Measurements from ENCODE around the gene FLVCR1. TPM values are rescaled to one million over a fixed set of nuclear protein-coding genes. Genes with fewer than 3 reads are reported as not detected.

The FLVCR1 gene
- total RNA-seq, 1 experiment from 2014 or later, result 67.9 TPM

DNA sequence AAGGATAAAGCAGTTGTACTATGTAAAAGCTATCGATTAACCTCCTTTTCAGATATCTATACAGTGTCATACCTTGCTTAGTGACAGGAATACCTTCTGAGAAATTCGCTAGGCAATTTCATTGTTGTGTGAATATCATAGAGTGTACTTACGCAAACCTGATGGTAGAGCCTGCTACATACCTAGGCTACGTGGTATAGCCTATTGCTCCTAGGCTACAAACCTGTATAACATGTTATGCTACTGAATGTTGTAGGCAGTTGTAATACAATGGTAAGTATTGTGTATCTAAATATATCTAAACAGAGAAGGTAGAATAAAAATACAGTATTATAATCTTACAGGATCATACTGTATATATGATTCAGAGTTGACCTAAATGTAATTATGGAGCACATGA lies 26.5 kb downstream of the FLVCR1 start:
- peaks cover 14% of the 10 kb centered on the region for H3K4me1 Mint-ChIP-seq
- no peaks in the 10 kb centered on the region for H3K9me3 Mint-ChIP-seq
- ATAC-seq (no peak), DNase-seq (ENCODE audit: low spot score) (no peak)
- TF ChIP-seq RELA (CRISPR knock-in tag; IDR thresholded peaks at IDR 0.05; ENCODE audit: borderline replicate concordance), result no peak
- TF ChIP-seq GTF2I (CRISPR knock-in tag; conservative IDR thresholded peaks at IDR 0.05), result no peak
- no peak for TF ChIP-seq SP1 (CRISPR knock-in tag; conservative IDR thresholded peaks at IDR 0.05)
- TF ChIP-seq, protein P1, sequence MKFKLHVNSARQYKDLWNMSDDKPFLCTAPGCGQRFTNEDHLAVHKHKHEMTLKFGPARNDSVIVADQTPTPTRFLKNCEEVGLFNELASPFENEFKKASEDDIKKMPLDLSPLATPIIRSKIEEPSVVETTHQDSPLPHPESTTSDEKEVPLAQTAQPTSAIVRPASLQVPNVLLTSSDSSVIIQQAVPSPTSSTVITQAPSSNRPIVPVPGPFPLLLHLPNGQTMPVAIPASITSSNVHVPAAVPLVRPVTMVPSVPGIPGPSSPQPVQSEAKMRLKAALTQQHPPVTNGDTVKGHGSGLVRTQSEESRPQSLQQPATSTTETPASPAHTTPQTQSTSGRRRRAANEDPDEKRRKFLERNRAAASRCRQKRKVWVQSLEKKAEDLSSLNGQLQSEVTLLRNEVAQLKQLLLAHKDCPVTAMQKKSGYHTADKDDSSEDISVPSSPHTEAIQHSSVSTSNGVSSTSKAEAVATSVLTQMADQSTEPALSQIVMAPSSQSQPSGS (CRISPR knock-in tag; IDR thresholded peaks at IDR 0.05; ENCODE audit: borderline replicate concordance, low read depth), result no peak
- TF ChIP-seq, protein P2, sequence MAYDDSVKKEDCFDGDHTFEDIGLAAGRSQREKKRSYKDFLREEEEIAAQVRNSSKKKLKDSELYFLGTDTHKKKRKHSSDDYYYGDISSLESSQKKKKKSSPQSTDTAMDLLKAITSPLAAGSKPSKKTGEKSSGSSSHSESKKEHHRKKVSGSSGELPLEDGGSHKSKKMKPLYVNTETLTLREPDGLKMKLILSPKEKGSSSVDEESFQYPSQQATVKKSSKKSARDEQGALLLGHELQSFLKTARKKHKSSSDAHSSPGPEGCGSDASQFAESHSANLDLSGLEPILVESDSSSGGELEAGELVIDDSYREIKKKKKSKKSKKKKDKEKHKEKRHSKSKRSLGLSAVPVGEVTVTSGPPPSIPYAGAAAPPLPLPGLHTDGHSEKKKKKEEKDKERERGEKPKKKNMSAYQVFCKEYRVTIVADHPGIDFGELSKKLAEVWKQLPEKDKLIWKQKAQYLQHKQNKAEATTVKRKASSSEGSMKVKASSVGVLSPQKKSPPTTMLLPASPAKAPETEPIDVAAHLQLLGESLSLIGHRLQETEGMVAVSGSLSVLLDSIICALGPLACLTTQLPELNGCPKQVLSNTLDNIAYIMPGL (CRISPR knock-in tag; IDR thresholded peaks at IDR 0.05), result no peak
- no peak for TF ChIP-seq TP53 (CRISPR knock-in tag; IDR thresholded peaks at IDR 0.05)
- no peak for TF ChIP-seq RORB (CRISPR knock-in tag; IDR thresholded peaks at IDR 0.05)
- TF ChIP-seq MYBL2 (CRISPR knock-in tag; IDR thresholded peaks at IDR 0.05), result no peak
- no peak for TF ChIP-seq NR1H2 (CRISPR knock-in tag; IDR thresholded peaks at IDR 0.05)
- TF ChIP-seq ATF1 (CRISPR knock-in tag; IDR thresholded peaks at IDR 0.05), result no peak
- TF ChIP-seq PRRX2 (CRISPR knock-in tag; IDR thresholded peaks at IDR 0.05), result no peak
- TF ChIP-seq, protein P3, sequence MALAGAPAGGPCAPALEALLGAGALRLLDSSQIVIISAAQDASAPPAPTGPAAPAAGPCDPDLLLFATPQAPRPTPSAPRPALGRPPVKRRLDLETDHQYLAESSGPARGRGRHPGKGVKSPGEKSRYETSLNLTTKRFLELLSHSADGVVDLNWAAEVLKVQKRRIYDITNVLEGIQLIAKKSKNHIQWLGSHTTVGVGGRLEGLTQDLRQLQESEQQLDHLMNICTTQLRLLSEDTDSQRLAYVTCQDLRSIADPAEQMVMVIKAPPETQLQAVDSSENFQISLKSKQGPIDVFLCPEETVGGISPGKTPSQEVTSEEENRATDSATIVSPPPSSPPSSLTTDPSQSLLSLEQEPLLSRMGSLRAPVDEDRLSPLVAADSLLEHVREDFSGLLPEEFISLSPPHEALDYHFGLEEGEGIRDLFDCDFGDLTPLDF (CRISPR knock-in tag; IDR thresholded peaks at IDR 0.05), result no peak
- TF ChIP-seq ZNF138 (CRISPR knock-in tag; conservative IDR thresholded peaks at IDR 0.05), result no peak
- no peaks in the 10 kb centered on the region for H3K27me3 Mint-ChIP-seq (ENCODE audit: low read depth)
- ChIA-PET CTCF (interaction anchor here (1.2 kb wide), 1 partner anchor 110 kb away, joined by 3 read pairs; no protein-coding TSS in a partner anchor), POLR2A (no interaction called here)
- peaks cover 88% of the 10 kb centered on the region for H3K36me3 Mint-ChIP-seq
- no peak overlapping the region for H3K27ac Mint-ChIP-seq
- H3K4me3 Mint-ChIP-seq, result no peak overlapping the region

DNA sequence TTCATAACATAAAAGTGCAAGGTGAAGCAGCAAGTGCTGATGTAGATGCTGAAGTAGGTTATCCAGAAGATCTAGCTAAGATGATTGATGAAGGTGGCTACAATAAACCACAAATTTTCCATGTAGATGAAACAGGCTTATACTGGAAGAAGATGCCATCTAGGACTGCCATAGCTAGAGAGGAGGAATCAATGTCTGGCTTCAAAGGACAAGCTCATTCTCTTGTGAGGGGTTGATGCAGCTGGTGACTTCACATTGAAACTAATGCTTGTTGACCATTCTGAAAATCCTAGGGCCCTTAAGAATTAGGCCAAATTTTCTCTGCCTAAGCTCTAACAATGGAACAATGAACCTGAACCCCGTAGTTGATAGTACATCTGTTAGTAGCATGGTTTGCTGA lies 34.0 kb downstream of the FLVCR1 start:
- peak overlapping the region; percentile 91 for H3K27ac Mint-ChIP-seq
- H3K4me1 Mint-ChIP-seq, result peaks cover 32% of the 10 kb centered on the region
- TF ChIP-seq NFYB (CRISPR knock-in tag; conservative IDR thresholded peaks at IDR 0.05; ENCODE audit: low read depth) (no peak), TP53 (CRISPR knock-in tag; IDR thresholded peaks at IDR 0.05) (no peak), EMX1 (CRISPR knock-in tag; IDR thresholded peaks at IDR 0.05) (peak; percentile 69; the same call in 1 of the 2 replicates), ZBTB21 (CRISPR knock-in tag; IDR thresholded peaks at IDR 0.05; ENCODE audit: borderline replicate concordance) (no peak), CREM (CRISPR knock-in tag; IDR thresholded peaks at IDR 0.05) (no peak), ZNF396 (CRISPR knock-in tag; IDR thresholded peaks at IDR 0.05; ENCODE audit: borderline replicate concordance) (no peak), JUN (CRISPR knock-in tag; IDR thresholded peaks at IDR 0.05) (no peak), ZNF416 (CRISPR knock-in tag; IDR thresholded peaks at IDR 0.05) (0 out of 2 replicates have a peak, but pooled peaks have one; percentile 40)
- TF ChIP-seq, protein P4, sequence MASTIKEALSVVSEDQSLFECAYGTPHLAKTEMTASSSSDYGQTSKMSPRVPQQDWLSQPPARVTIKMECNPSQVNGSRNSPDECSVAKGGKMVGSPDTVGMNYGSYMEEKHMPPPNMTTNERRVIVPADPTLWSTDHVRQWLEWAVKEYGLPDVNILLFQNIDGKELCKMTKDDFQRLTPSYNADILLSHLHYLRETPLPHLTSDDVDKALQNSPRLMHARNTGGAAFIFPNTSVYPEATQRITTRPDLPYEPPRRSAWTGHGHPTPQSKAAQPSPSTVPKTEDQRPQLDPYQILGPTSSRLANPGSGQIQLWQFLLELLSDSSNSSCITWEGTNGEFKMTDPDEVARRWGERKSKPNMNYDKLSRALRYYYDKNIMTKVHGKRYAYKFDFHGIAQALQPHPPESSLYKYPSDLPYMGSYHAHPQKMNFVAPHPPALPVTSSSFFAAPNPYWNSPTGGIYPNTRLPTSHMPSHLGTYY (CRISPR knock-in tag; IDR thresholded peaks at IDR 0.05), result no peak
- TF ChIP-seq, protein P5, sequence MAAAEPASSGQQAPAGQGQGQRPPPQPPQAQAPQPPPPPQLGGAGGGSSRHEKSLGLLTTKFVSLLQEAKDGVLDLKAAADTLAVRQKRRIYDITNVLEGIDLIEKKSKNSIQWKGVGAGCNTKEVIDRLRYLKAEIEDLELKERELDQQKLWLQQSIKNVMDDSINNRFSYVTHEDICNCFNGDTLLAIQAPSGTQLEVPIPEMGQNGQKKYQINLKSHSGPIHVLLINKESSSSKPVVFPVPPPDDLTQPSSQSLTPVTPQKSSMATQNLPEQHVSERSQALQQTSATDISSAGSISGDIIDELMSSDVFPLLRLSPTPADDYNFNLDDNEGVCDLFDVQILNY (CRISPR knock-in tag; IDR thresholded peaks at IDR 0.05), result no peak
- TF ChIP-seq, protein P6, sequence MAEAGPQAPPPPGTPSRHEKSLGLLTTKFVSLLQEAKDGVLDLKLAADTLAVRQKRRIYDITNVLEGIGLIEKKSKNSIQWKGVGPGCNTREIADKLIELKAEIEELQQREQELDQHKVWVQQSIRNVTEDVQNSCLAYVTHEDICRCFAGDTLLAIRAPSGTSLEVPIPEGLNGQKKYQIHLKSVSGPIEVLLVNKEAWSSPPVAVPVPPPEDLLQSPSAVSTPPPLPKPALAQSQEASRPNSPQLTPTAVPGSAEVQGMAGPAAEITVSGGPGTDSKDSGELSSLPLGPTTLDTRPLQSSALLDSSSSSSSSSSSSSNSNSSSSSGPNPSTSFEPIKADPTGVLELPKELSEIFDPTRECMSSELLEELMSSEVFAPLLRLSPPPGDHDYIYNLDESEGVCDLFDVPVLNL (CRISPR knock-in tag; IDR thresholded peaks at IDR 0.05; ENCODE audit: borderline replicate concordance, low read depth), result no peak
- peaks cover 6% of the 10 kb centered on the region; the same call in 1 of the 2 replicates for H3K9me3 Mint-ChIP-seq
- POLR2A ChIA-PET, result interaction anchor here (0.7 to 1.3 kb wide), 3 partner anchors 32 to 60 kb away, joined by 3 to 5 read pairs (median 3); partner anchors contain the start of gene FLVCR1
- H3K36me3 Mint-ChIP-seq, result peaks cover 91% of the 10 kb centered on the region
- DNase-seq (ENCODE audit: low spot score) (no peak), ATAC-seq (no peak)
- H3K27me3 Mint-ChIP-seq (ENCODE audit: low read depth), result no peaks in the 10 kb centered on the region
- H3K4me3 Mint-ChIP-seq, result no peak overlapping the region
- CTCF ChIA-PET, result interaction anchor here (0.9 kb wide), 1 partner anchor 103 kb away, joined by 4 read pairs; no protein-coding TSS in a partner anchor
